Measurements from ENCODE around the gene GP9.

The GP9 gene

DNA sequence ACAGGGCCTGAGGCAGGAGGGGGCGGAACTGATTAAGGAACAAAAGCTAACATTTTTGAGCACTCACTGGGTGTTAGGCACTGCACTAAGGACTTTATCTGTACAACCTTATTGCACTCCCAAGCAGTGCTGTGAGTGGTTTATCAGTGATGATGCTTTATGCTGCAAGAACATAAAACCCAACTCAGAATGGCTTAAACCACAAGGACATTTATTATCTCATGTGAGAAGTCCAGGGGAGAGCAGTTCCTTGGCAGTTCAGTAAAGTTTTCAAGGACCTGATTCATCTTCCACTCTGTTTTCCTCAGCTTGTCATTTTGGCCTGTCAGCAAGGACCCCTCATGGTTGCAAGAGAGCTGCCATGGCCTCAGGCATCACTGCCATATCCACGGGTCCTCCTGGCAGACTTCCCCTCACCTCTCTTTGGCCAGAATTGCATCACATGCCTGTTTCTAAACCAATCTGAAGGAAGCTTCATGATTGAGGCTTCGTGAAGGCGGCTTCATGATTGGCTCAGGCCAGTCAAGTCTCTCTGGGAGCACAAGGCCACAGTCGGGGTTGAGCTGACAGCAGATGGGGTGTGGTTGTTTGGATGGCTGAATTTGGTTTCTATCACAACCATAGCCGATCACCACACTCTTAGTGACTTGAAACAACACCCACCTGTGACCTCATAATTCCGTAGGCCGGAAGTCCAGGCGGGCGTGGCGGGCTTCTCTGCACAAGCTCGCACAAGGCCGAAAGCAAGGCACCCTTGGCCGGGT lies 43.7 kb upstream of the GP9 start:
- DNase-seq (ENCODE audit: low read depth), result peak; percentile 43
- no peak overlapping the region for H3K4me3 ChIP-seq (ENCODE audit: low read depth, low read length)
- TF ChIP-seq, protein P1, sequence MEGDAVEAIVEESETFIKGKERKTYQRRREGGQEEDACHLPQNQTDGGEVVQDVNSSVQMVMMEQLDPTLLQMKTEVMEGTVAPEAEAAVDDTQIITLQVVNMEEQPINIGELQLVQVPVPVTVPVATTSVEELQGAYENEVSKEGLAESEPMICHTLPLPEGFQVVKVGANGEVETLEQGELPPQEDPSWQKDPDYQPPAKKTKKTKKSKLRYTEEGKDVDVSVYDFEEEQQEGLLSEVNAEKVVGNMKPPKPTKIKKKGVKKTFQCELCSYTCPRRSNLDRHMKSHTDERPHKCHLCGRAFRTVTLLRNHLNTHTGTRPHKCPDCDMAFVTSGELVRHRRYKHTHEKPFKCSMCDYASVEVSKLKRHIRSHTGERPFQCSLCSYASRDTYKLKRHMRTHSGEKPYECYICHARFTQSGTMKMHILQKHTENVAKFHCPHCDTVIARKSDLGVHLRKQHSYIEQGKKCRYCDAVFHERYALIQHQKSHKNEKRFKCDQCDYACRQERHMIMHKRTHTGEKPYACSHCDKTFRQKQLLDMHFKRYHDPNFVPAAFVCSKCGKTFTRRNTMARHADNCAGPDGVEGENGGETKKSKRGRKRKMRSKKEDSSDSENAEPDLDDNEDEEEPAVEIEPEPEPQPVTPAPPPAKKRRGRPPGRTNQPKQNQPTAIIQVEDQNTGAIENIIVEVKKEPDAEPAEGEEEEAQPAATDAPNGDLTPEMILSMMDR (IDR thresholded peaks at IDR 0.05; ENCODE audit: low read depth, low read length, missing control alignments), result no peak

DNA sequence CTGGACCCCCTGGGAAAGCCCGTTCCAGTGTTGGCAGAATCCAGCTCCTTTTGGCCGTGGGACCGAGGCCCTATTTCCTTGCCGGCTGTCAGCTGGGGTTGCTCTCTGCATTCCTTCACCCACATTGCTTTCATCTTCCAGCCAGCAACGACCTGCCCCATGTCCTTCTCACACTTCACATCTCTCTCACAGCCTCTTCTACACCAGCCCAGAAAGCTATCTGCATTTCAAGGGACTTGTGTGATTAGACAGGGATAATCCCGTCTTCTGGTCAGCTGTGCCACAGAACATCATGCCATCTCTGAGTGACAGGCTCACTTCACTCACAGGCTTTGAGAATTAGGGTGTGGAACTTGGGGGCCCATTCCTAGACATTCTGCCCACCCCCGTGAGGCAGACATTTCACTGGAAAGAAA lies 43.1 kb upstream of the GP9 start:
- H3K4me3 ChIP-seq (ENCODE audit: low read depth, low read length), result no peak overlapping the region
- TF ChIP-seq, protein P1 (IDR thresholded peaks at IDR 0.05; ENCODE audit: low read depth, low read length, missing control alignments), result no peak
- no peak for DNase-seq (ENCODE audit: low read depth)

DNA sequence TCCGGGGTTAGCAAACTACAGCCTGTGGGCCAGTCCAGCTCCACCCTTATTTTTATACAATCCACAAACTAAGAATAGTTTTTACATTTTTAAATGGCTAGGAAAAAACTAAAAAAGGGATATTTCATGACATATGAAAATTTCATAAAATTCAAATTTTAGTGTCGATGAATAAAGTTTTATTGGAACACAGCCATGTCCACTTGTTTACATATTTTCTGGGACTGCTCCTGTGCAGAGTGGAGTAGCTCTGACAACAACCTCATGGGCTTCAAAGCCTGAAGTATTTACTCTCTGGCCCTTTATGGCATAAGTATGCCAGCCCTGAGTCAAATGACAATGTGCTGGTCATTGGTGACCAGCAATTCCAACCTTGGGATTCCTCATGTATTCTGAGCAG lies 42.3 kb upstream of the GP9 start:
- H3K4me3 ChIP-seq (ENCODE audit: low read depth, low read length), result no peak overlapping the region
- no peak for DNase-seq (ENCODE audit: low read depth)
- TF ChIP-seq, protein P1 (IDR thresholded peaks at IDR 0.05; ENCODE audit: low read depth, low read length, missing control alignments), result no peak

DNA sequence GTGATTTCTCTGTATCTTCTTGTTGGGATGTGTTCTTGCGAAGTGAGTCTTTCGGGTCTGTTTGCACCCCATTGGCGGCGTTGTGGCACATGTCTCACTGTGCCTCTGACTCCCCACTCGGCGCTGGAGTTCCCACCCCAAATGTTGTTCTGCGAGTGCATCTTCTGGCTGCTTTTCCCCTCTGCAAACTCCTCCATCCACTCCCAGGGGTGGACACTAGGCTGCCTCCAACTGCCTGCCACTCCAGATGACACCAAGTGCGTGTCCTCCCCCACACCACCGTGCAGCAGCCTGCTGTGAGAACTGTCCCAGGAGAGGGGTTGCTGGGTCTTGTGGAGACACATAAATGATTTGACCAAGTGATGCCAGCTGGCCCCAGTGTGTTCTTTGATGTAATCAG lies 41.8 kb upstream of the GP9 start:
- H3K4me3 ChIP-seq (ENCODE audit: low read depth, low read length), result no peak overlapping the region
- no peak for DNase-seq (ENCODE audit: low read depth)
- TF ChIP-seq, protein P1 (IDR thresholded peaks at IDR 0.05; ENCODE audit: low read depth, low read length, missing control alignments), result no peak

DNA sequence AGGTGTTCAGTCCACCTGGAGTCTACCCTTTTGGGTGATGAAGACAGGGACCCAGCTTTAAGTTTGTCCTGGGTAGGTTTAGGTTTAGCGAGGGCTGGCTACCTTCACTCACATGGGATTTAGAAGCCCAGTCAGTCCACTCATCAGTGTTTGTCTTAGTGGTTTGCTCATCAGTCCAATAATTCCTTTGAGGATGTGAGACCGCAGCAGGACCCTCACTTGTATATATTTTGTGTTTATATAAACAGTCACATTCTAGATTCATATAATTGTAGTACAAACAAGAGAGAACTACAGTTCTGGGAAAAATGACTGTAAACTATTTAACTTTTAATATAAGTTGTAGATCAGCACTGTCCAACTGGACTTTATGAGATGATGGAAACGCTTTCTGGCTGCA lies 41.3 kb upstream of the GP9 start:
- H3K4me3 ChIP-seq (ENCODE audit: low read depth, low read length), result no peak overlapping the region
- TF ChIP-seq, protein P1 (IDR thresholded peaks at IDR 0.05; ENCODE audit: low read depth, low read length, missing control alignments), result no peak
- DNase-seq (ENCODE audit: low read depth), result no peak

DNA sequence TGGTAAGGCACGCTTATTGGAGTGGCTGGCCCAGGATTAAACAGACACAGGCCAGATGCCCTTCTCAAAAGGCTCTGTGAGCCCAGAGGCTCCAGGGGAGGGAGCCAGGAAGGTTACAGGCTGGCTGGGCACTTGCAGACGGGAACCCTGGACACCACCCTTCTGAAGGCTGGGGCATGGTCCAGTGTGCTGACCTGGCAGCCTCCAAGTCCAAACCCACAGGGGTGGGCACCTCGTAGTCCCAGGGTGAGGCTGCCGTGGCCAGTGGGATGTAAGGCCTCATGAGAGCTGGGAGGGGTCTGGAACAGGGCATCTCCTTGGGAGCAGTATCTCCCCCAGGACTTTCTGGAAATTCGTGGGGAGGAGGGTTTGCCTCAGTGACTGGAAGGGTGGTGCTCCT lies 39.9 kb upstream of the GP9 start:
- no peak for DNase-seq (ENCODE audit: low read depth)
- TF ChIP-seq, protein P1 (IDR thresholded peaks at IDR 0.05; ENCODE audit: low read depth, low read length, missing control alignments), result no peak
- H3K4me3 ChIP-seq (ENCODE audit: low read depth, low read length), result no peak overlapping the region

DNA sequence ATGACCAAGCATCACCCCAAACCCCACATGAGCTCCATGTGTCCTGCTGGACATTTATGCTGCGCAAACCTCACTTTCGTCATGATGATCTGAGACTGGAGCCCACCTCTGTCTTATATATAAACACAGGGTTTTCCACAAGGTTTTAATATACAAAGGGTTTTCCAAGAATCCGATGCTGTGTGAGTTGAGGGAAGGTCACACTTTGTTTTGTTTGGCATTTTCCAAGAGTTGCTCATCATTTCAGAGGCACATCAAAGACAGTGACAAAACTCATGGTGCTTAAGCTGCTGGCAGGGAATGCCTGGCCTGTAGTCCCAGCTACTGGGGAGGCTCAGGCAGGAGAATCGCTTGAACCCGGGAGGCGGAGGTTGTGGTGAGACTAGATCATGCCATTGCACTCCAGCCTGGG lies 39.4 kb upstream of the GP9 start:
- DNase-seq (ENCODE audit: low read depth), result no peak
- H3K4me3 ChIP-seq (ENCODE audit: low read depth, low read length), result no peak overlapping the region
- TF ChIP-seq, protein P1 (IDR thresholded peaks at IDR 0.05; ENCODE audit: low read depth, low read length, missing control alignments), result no peak

Measured in GM12864 (cell line).